ENCODE data around the gene CFAP221. TPM values are rescaled to one million over a fixed set of nuclear protein-coding genes. Genes with fewer than 3 reads are reported as not detected.

Gene CFAP221
- total RNA-seq, 2 experiments from 2014 or later, result not detected

- H3K4me1 Mint-ChIP-seq, result peaks cover 3% of the 10 kb centered on the region
- no peaks in the 10 kb centered on the region for H3K9me3 Mint-ChIP-seq
- CTCF ChIA-PET, result no interaction called here
- no peaks in the 10 kb centered on the region for H3K36me3 Mint-ChIP-seq (ENCODE audit: low read depth)
- POLR2A ChIA-PET, result no interaction called here
- H3K27ac Mint-ChIP-seq, result no peak overlapping the region
- H3K4me3 Mint-ChIP-seq, result no peak overlapping the region
- no peak for DNase-seq
- peaks cover 4% of the 10 kb centered on the region for H3K27me3 Mint-ChIP-seq
Observed at GRCh38 chr2:119672161-119672862, 128.1 kb downstream of the CFAP221 start.

- Mint-ChIP-seq H3K27ac (no peak overlapping the region), H3K27me3 (peaks cover 4% of the 10 kb centered on the region), H3K4me3 (no peak overlapping the region), H3K9me3 (no peaks in the 10 kb centered on the region), H3K36me3 (ENCODE audit: low read depth) (no peaks in the 10 kb centered on the region), H3K4me1 (peaks cover 8% of the 10 kb centered on the region)
- CTCF ChIA-PET, result interaction anchor here (0.6 to 0.7 kb wide), 2 partner anchors 10 to 221 kb away, joined by 3 read pairs; no protein-coding TSS in a partner anchor
- DNase-seq, result no peak
- POLR2A ChIA-PET, result no interaction called here
Observed at GRCh38 chr2:119673796-119674195, 129.5 kb downstream of the CFAP221 start.

- no peak overlapping the region for H3K4me3 Mint-ChIP-seq
- no peaks in the 10 kb centered on the region for H3K9me3 Mint-ChIP-seq
- no peak for DNase-seq
- H3K36me3 Mint-ChIP-seq (ENCODE audit: low read depth), result peaks cover 2% of the 10 kb centered on the region
- H3K4me1 Mint-ChIP-seq, result peaks cover 14% of the 10 kb centered on the region
- no peak overlapping the region for H3K27ac Mint-ChIP-seq
- CTCF ChIA-PET, result interaction anchor here (0.6 to 1.4 kb wide), 5 partner anchors 9 to 1014 kb away, joined by 3 to 4 read pairs (median 3); no protein-coding TSS in a partner anchor
- H3K27me3 Mint-ChIP-seq, result peaks cover 4% of the 10 kb centered on the region
- POLR2A ChIA-PET, result no interaction called here
Observed at GRCh38 chr2:119674711-119675500, 130.7 kb downstream of the CFAP221 start.

- ChIA-PET POLR2A (interaction anchor here (0.6 to 0.9 kb wide), 2 partner anchors 9 to 115 kb away, joined by 3 to 5 read pairs; no protein-coding TSS in a partner anchor), CTCF (interaction anchor here (0.6 to 1.5 kb wide), 7 partner anchors 14 to 1853 kb away, joined by 3 to 5 read pairs (median 3); partner anchors contain the start of gene RNU4ATAC)
- H3K27ac Mint-ChIP-seq, result peak overlapping the region; percentile 94
- DNase-seq, result no peak
- H3K9me3 Mint-ChIP-seq, result no peaks in the 10 kb centered on the region
- peaks cover 4% of the 10 kb centered on the region for H3K27me3 Mint-ChIP-seq
- peaks cover 27% of the 10 kb centered on the region for H3K4me1 Mint-ChIP-seq
- H3K4me3 Mint-ChIP-seq, result peak overlapping the region; percentile 76
- peaks cover 2% of the 10 kb centered on the region for H3K36me3 Mint-ChIP-seq (ENCODE audit: low read depth)
Observed at GRCh38 chr2:119678021-119678656, 133.9 kb downstream of the CFAP221 start.

GRCh38 chr2:119679526-119679837 is 135.2 kb downstream of the CFAP221 start:
- peaks cover 27% of the 10 kb centered on the region for H3K4me1 Mint-ChIP-seq
- peak overlapping the region; percentile 94 for H3K27ac Mint-ChIP-seq
- peaks cover 4% of the 10 kb centered on the region for H3K27me3 Mint-ChIP-seq
- H3K36me3 Mint-ChIP-seq (ENCODE audit: low read depth), result peaks cover 2% of the 10 kb centered on the region
- DNase-seq, result no peak
- ChIA-PET POLR2A (interaction anchor here (0.9 kb wide), 1 partner anchor 8 kb away, joined by 3 read pairs; no protein-coding TSS in a partner anchor), CTCF (interaction anchor here (0.6 to 1.3 kb wide), 5 partner anchors 13 to 1851 kb away, joined by 3 read pairs; partner anchors contain the start of gene RNU4ATAC)
- H3K4me3 Mint-ChIP-seq, result peak overlapping the region; percentile 76
- H3K9me3 Mint-ChIP-seq, result no peaks in the 10 kb centered on the region

- DNase-seq, result no peak
- Mint-ChIP-seq H3K27me3 (peaks cover 4% of the 10 kb centered on the region), H3K4me3 (peak overlapping the region; percentile 76), H3K36me3 (ENCODE audit: low read depth) (peaks cover 2% of the 10 kb centered on the region), H3K27ac (peak overlapping the region; percentile 94), H3K4me1 (peaks cover 27% of the 10 kb centered on the region), H3K9me3 (no peaks in the 10 kb centered on the region)
- ChIA-PET POLR2A (no interaction called here), CTCF (no interaction called here)
Observed at GRCh38 chr2:119679846-119680245, 135.6 kb downstream of the CFAP221 start.

GRCh38 chr2:119680457-119681202 is 136.4 kb downstream of the CFAP221 start:
- Mint-ChIP-seq H3K27me3 (peaks cover 4% of the 10 kb centered on the region), H3K27ac (no peak overlapping the region), H3K4me1 (peaks cover 27% of the 10 kb centered on the region), H3K36me3 (ENCODE audit: low read depth) (peaks cover 2% of the 10 kb centered on the region), H3K9me3 (no peaks in the 10 kb centered on the region), H3K4me3 (peak overlapping the region; percentile 18)
- ChIA-PET POLR2A (no interaction called here), CTCF (interaction anchor here (1.4 kb wide), 1 partner anchor 22 kb away, joined by 4 read pairs; no protein-coding TSS in a partner anchor)
- DNase-seq, result no peak

- CTCF ChIA-PET, result interaction anchor here (1.4 kb wide), 1 partner anchor 22 kb away, joined by 4 read pairs; no protein-coding TSS in a partner anchor
- Mint-ChIP-seq H3K9me3 (no peaks in the 10 kb centered on the region), H3K4me1 (peaks cover 27% of the 10 kb centered on the region), H3K36me3 (ENCODE audit: low read depth) (peaks cover 2% of the 10 kb centered on the region), H3K27ac (no peak overlapping the region), H3K4me3 (no peak overlapping the region), H3K27me3 (no peaks in the 10 kb centered on the region)
- DNase-seq, result no peak
- POLR2A ChIA-PET, result no interaction called here
Observed at GRCh38 chr2:119681203-119681867, 137.1 kb downstream of the CFAP221 start.

GRCh38 chr2:119681868-119682220 is 137.6 kb downstream of the CFAP221 start:
- Mint-ChIP-seq H3K27me3 (no peaks in the 10 kb centered on the region), H3K4me1 (peaks cover 27% of the 10 kb centered on the region), H3K36me3 (ENCODE audit: low read depth) (peaks cover 2% of the 10 kb centered on the region), H3K9me3 (no peaks in the 10 kb centered on the region), H3K4me3 (no peak overlapping the region), H3K27ac (no peak overlapping the region)
- ChIA-PET CTCF (interaction anchor here (0.6 to 1.4 kb wide), 2 partner anchors 21 to 551 kb away, joined by 3 to 4 read pairs; no protein-coding TSS in a partner anchor), POLR2A (no interaction called here)
- DNase-seq, result no peak

- no peak overlapping the region for H3K27ac Mint-ChIP-seq
Observed at GRCh38 chr2:119682578-119682977, 138.3 kb downstream of the CFAP221 start.

GRCh38 chr2:119683074-119683712 is 138.9 kb downstream of the CFAP221 start:
- ChIA-PET POLR2A (no interaction called here), CTCF (interaction anchor here (0.8 to 1.7 kb wide), 4 partner anchors 12 to 146 kb away, joined by 3 to 4 read pairs (median 3); no protein-coding TSS in a partner anchor)
- Mint-ChIP-seq H3K27ac (no peak overlapping the region), H3K4me1 (peaks cover 21% of the 10 kb centered on the region), H3K9me3 (no peaks in the 10 kb centered on the region), H3K4me3 (no peak overlapping the region), H3K36me3 (ENCODE audit: low read depth) (peaks cover 3% of the 10 kb centered on the region), H3K27me3 (no peaks in the 10 kb centered on the region)
- DNase-seq, result no peak

More at GRCh38 chr2:119682578-119682977, 138.3 kb downstream of the CFAP221 start:
- CTCF ChIA-PET, result interaction anchor here (0.6 to 1.7 kb wide), 3 partner anchors 13 to 550 kb away, joined by 3 to 4 read pairs (median 3); no protein-coding TSS in a partner anchor
- peaks cover 2% of the 10 kb centered on the region for H3K36me3 Mint-ChIP-seq (ENCODE audit: low read depth)
- no peaks in the 10 kb centered on the region for H3K27me3 Mint-ChIP-seq
- no peaks in the 10 kb centered on the region for H3K9me3 Mint-ChIP-seq
- POLR2A ChIA-PET, result no interaction called here
- no peak overlapping the region for H3K4me3 Mint-ChIP-seq
- no peak for DNase-seq
- peaks cover 27% of the 10 kb centered on the region for H3K4me1 Mint-ChIP-seq

Measured in activated CD4-positive, alpha-beta T cell treated with anti-CD3 and anti-CD28 coated beads, Interleukin-2, amount 10 ng/mL, durations not matched to agents 7 days and 5 days (primary cell).